ENCODE data around the gene TNIP3.

Gene TNIP3

GRCh38 chr4:121183989-121184388, 19.9 kb upstream of the TNIP3 start:
- Histone ChIP-seq H2BK120ac (ENCODE audit: insufficient read depth, low read length, poor library complexity) (no peak overlapping the region), H3K9ac (ENCODE audit: low read length) (no peak overlapping the region), H3K18ac (ENCODE audit: low read length) (no peak overlapping the region), H3K79me2 (ENCODE audit: control insufficient read depth, insufficient read depth, low read length, poor library complexity) (no peaks in the 10 kb centered on the region), H2AK5ac (ENCODE audit: low read length) (no peak overlapping the region), H3K9me3 (ENCODE audit: insufficient read depth, low read depth, low read length) (no peaks in the 10 kb centered on the region), H3K36me3 (ENCODE audit: control insufficient read depth in 1 of 2, insufficient read depth in 2 of 2, low read length in 2 of 2) (no peaks in the 10 kb centered on the region), H3K4me2 (ENCODE audit: low read length) (no peak overlapping the region), H3K79me1 (ENCODE audit: low read length) (no peaks in the 10 kb centered on the region), H2AFZ (ENCODE audit: insufficient read depth, low read length, poor library complexity) (no peak overlapping the region), H2BK5ac (ENCODE audit: low read depth, low read length, poor library complexity) (no peak overlapping the region), H3K4ac (ENCODE audit: low read depth, low read length) (no peak overlapping the region), H3K4me3 (ENCODE audit: low read depth, low read length) (no peak overlapping the region), H2BK12ac (ENCODE audit: low read length) (no peak overlapping the region), H3K4me1 (ENCODE audit: control insufficient read depth in 1 of 2, insufficient read depth in 2 of 2, low read length in 2 of 2) (no peaks in the 10 kb centered on the region), H3K14ac (ENCODE audit: low read length) (no peak overlapping the region), H4K91ac (ENCODE audit: low read depth, low read length) (no peak overlapping the region), H3K23ac (ENCODE audit: low read length) (no peak overlapping the region), H4K8ac (ENCODE audit: low read depth, low read length) (no peak overlapping the region), H3K27me3 (ENCODE audit: insufficient read depth, low read length) (no peaks in the 10 kb centered on the region), H4K12ac (ENCODE audit: low read depth, low read length) (no peak overlapping the region), H3K27ac (ENCODE audit: low read depth, low read length) (no peak overlapping the region)
- no peak for DNase-seq
- WGBS (ENCODE audit: extremely low coverage, insufficient coverage, insufficient read length), result no CpG with 5 or more reads among the region's 1 CpG

- no peak overlapping the region for H2AFZ ChIP-seq (ENCODE audit: insufficient read depth, low read length, poor library complexity)
- no CpG with 5 or more reads among the region's 3 CpGs for WGBS (ENCODE audit: extremely low coverage, insufficient coverage, insufficient read length)
Observed at GRCh38 chr4:121183361-121183760, 19.2 kb upstream of the TNIP3 start.

GRCh38 chr4:121182296-121182695, 18.2 kb upstream of the TNIP3 start:
- no peak overlapping the region for H4K8ac ChIP-seq (ENCODE audit: low read depth, low read length)
- no peak overlapping the region for H3K27ac ChIP-seq (ENCODE audit: low read depth, low read length)
- no peaks in the 10 kb centered on the region for H3K79me1 ChIP-seq (ENCODE audit: low read length)
- no peak for DNase-seq
- no peak overlapping the region for H3K14ac ChIP-seq (ENCODE audit: low read length)
- no peak overlapping the region for H2AFZ ChIP-seq (ENCODE audit: insufficient read depth, low read length, poor library complexity)
- H3K18ac ChIP-seq (ENCODE audit: low read length), result no peak overlapping the region
- no peak overlapping the region for H3K4me2 ChIP-seq (ENCODE audit: low read length)
- no peaks in the 10 kb centered on the region for H3K9me3 ChIP-seq (ENCODE audit: insufficient read depth, low read depth, low read length)
- no peak overlapping the region for H2BK12ac ChIP-seq (ENCODE audit: low read length)
- no peak overlapping the region for H2BK5ac ChIP-seq (ENCODE audit: low read depth, low read length, poor library complexity)
- no peaks in the 10 kb centered on the region for H3K36me3 ChIP-seq (ENCODE audit: control insufficient read depth in 1 of 2, insufficient read depth in 2 of 2, low read length in 2 of 2)
- H4K12ac ChIP-seq (ENCODE audit: low read depth, low read length), result no peak overlapping the region
- H3K9ac ChIP-seq (ENCODE audit: low read length), result no peak overlapping the region
- H4K91ac ChIP-seq (ENCODE audit: low read depth, low read length), result no peak overlapping the region
- H3K4me3 ChIP-seq (ENCODE audit: low read depth, low read length), result no peak overlapping the region
- no peak overlapping the region for H2BK120ac ChIP-seq (ENCODE audit: insufficient read depth, low read length, poor library complexity)
- H3K23ac ChIP-seq (ENCODE audit: low read length), result no peak overlapping the region
- 100% methylated on average over 1 of the region's 3 CpGs for WGBS (ENCODE audit: extremely low coverage, insufficient coverage, insufficient read length)
- H3K27me3 ChIP-seq (ENCODE audit: insufficient read depth, low read length), result no peaks in the 10 kb centered on the region
- H3K79me2 ChIP-seq (ENCODE audit: control insufficient read depth, insufficient read depth, low read length, poor library complexity), result no peaks in the 10 kb centered on the region
- no peak overlapping the region for H3K4ac ChIP-seq (ENCODE audit: low read depth, low read length)
- no peaks in the 10 kb centered on the region for H3K4me1 ChIP-seq (ENCODE audit: control insufficient read depth in 1 of 2, insufficient read depth in 2 of 2, low read length in 2 of 2)
- H2AK5ac ChIP-seq (ENCODE audit: low read length), result no peak overlapping the region

More at GRCh38 chr4:121183361-121183760, 19.2 kb upstream of the TNIP3 start:
- Histone ChIP-seq H2BK12ac (ENCODE audit: low read length) (no peak overlapping the region), H3K79me2 (ENCODE audit: control insufficient read depth, insufficient read depth, low read length, poor library complexity) (no peaks in the 10 kb centered on the region), H3K18ac (ENCODE audit: low read length) (no peak overlapping the region), H3K36me3 (ENCODE audit: control insufficient read depth in 1 of 2, insufficient read depth in 2 of 2, low read length in 2 of 2) (no peaks in the 10 kb centered on the region), H3K4ac (ENCODE audit: low read depth, low read length) (no peak overlapping the region), H4K91ac (ENCODE audit: low read depth, low read length) (no peak overlapping the region), H3K9ac (ENCODE audit: low read length) (no peak overlapping the region), H3K4me3 (ENCODE audit: low read depth, low read length) (no peak overlapping the region), H2AK5ac (ENCODE audit: low read length) (no peak overlapping the region), H3K14ac (ENCODE audit: low read length) (no peak overlapping the region), H2BK5ac (ENCODE audit: low read depth, low read length, poor library complexity) (no peak overlapping the region), H4K8ac (ENCODE audit: low read depth, low read length) (no peak overlapping the region), H3K27ac (ENCODE audit: low read depth, low read length) (no peak overlapping the region), H3K27me3 (ENCODE audit: insufficient read depth, low read length) (no peaks in the 10 kb centered on the region), H3K9me3 (ENCODE audit: insufficient read depth, low read depth, low read length) (no peaks in the 10 kb centered on the region), H4K12ac (ENCODE audit: low read depth, low read length) (no peak overlapping the region), H3K79me1 (ENCODE audit: low read length) (no peaks in the 10 kb centered on the region), H3K4me2 (ENCODE audit: low read length) (no peak overlapping the region), H3K4me1 (ENCODE audit: control insufficient read depth in 1 of 2, insufficient read depth in 2 of 2, low read length in 2 of 2) (no peaks in the 10 kb centered on the region), H2BK120ac (ENCODE audit: insufficient read depth, low read length, poor library complexity) (no peak overlapping the region), H3K23ac (ENCODE audit: low read length) (no peak overlapping the region)
- no peak for DNase-seq

- Histone ChIP-seq H3K9me3 (ENCODE audit: insufficient read depth, low read depth, low read length) (no peaks in the 10 kb centered on the region), H3K79me1 (ENCODE audit: low read length) (no peaks in the 10 kb centered on the region)
- no CpG with 5 or more reads among the region's 1 CpG for WGBS (ENCODE audit: extremely low coverage, insufficient coverage, insufficient read length)
Observed at GRCh38 chr4:121181493-121181892, 17.4 kb upstream of the TNIP3 start.

More at GRCh38 chr4:121181493-121181892, 17.4 kb upstream of the TNIP3 start:
- DNase-seq, result no peak
- Histone ChIP-seq H2BK120ac (ENCODE audit: insufficient read depth, low read length, poor library complexity) (no peak overlapping the region), H4K12ac (ENCODE audit: low read depth, low read length) (no peak overlapping the region), H2BK5ac (ENCODE audit: low read depth, low read length, poor library complexity) (no peak overlapping the region), H4K91ac (ENCODE audit: low read depth, low read length) (no peak overlapping the region), H3K27ac (ENCODE audit: low read depth, low read length) (no peak overlapping the region), H4K8ac (ENCODE audit: low read depth, low read length) (no peak overlapping the region), H2AK5ac (ENCODE audit: low read length) (no peak overlapping the region), H2AFZ (ENCODE audit: insufficient read depth, low read length, poor library complexity) (no peak overlapping the region), H3K23ac (ENCODE audit: low read length) (no peak overlapping the region), H3K9ac (ENCODE audit: low read length) (no peak overlapping the region), H2BK12ac (ENCODE audit: low read length) (no peak overlapping the region), H3K4me1 (ENCODE audit: control insufficient read depth in 1 of 2, insufficient read depth in 2 of 2, low read length in 2 of 2) (no peaks in the 10 kb centered on the region), H3K4me3 (ENCODE audit: low read depth, low read length) (no peak overlapping the region), H3K18ac (ENCODE audit: low read length) (no peak overlapping the region), H3K79me2 (ENCODE audit: control insufficient read depth, insufficient read depth, low read length, poor library complexity) (no peaks in the 10 kb centered on the region), H3K36me3 (ENCODE audit: control insufficient read depth in 1 of 2, insufficient read depth in 2 of 2, low read length in 2 of 2) (no peaks in the 10 kb centered on the region), H3K27me3 (ENCODE audit: insufficient read depth, low read length) (no peaks in the 10 kb centered on the region), H3K14ac (ENCODE audit: low read length) (no peak overlapping the region), H3K4me2 (ENCODE audit: low read length) (no peak overlapping the region), H3K4ac (ENCODE audit: low read depth, low read length) (no peak overlapping the region)
